GM18511 (cell line): ENCODE data around the gene KRTAP2-2.

ENCODE experiments used
- ATAC-seq: cut with Tn5 transposase; IDR thresholded peaks from one replicate; pipeline ENCODE4 v1.9.1; 2021; ENCODE audit warnings: mild to moderate bottlenecking, moderate library complexity; ENCODE audit not compliant: unreplicated experiment

The KRTAP2-2 gene

DNA sequence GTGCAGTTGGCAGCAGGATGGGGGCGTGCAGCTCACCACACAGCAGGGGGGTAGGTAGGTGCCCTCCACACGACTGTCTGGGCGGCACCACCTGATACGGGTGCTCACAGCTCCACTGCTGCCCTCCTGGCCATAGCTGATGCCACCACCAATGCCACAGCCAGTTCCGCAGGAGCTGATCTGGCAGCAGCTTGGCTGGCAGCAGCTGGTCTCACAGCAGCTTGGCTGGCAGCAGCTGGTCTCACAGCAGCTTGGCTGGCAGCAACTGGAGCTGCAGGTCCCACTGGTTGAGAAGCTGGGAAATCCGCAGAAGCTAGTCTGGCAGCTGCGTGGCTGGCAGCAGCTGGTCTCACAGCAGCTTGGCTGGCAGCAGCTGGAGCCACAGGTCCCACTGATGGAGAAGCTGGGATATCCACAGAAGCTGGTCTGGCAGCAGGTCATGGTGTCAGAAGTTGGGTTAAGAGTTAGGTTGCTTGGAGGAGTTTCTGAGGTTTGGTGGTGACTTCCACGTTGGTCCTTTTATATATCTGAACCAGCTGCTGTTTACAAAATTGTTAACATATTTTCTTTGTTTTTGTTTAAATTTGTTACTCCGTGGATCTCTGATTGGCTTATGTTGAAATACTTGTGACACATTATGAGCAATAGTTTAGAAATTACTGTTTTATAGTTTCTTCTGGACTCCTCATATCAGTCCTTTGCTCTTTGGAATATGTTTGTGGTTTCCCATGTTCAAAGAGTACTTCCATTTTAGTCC lies 28.1 kb downstream of the KRTAP2-2 start, which contains the start of gene KRTAP1-5:
Gene KRTAP1-5, minus strand, starts transcription at position 494 of the 757 bp plus-strand sequence. Its CDS starts 53 bp downstream, at position 441.
- ATAC-seq: no peak

DNA sequence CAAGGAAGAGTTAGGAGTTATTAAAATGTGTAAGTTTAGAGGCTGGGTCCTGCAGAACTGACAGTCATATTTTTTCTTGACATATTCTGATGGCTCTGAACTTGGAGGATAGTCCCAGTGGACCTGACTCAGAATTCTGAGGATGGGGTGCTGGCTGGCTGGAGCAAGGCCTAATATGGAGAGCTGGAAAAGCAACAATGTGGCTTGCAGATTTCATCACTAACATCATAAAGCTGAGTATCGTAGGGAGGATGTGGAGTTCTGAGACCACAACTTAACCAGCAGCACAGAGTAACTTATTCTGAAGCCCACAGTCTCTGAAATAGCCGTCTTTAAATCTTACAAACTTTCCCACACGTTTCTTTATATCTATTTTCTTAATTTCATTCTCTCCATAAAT lies 30.3 kb downstream of the KRTAP2-2 start:
- no peak for ATAC-seq

DNA sequence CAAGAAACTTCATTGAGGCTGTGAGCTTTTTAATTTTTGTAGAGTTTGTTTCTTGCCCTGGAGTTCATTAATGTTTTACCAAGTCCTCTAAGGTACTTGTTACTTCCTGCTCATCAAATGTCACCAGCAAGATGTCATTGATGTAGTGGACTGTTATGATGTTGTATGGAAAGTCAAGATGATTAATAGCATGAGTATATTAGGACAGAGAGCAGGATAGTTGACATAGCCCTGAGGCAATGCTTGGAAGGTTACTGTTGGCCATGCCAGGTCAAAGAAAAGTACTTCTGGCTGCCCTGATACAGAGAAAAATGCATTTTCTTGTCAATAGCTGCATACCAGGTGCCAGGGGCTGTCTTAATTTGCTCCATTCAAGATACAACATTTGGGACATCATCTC lies 34.7 kb downstream of the KRTAP2-2 start:
- no peak for ATAC-seq

DNA sequence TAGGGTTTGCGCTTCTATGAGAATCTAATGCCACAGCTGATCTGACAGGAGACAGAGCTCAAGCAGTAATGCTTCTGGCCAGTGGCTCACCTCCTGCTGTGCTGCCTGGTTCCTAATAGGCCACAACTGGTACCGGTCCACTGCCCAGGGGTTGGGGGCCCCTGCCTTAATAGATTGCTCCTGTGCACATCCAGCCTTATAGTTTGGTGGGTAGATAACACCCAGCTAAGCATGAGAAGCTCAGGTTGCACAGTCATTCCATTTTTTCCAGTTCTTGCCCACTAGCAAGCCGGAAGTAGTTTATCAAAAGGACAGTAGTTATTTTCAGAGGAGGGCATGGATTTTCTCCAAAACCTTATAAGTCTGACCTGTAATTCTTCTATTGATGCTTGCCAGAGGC lies 35.6 kb downstream of the KRTAP2-2 start:
- ATAC-seq: no peak

DNA sequence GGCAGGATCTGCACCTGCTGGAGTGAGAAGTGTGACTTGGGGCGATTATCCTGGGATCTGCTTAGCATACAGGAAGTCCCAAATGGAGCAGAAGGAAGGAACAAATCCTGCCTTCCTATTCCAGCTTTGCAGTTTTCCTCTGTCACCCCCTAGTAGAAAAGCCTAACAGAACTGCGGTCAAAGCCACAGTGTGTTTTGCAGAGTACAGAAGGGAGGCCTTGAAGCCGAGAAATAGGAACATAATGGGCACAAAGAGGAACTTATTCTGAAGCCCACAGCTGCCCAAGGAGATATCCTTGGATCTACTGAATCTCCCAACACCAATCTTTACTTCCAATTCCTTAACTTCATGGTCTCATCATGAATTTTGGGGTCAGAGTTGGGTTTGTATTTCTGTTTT lies 36.5 kb downstream of the KRTAP2-2 start:
- ATAC-seq: no peak

DNA sequence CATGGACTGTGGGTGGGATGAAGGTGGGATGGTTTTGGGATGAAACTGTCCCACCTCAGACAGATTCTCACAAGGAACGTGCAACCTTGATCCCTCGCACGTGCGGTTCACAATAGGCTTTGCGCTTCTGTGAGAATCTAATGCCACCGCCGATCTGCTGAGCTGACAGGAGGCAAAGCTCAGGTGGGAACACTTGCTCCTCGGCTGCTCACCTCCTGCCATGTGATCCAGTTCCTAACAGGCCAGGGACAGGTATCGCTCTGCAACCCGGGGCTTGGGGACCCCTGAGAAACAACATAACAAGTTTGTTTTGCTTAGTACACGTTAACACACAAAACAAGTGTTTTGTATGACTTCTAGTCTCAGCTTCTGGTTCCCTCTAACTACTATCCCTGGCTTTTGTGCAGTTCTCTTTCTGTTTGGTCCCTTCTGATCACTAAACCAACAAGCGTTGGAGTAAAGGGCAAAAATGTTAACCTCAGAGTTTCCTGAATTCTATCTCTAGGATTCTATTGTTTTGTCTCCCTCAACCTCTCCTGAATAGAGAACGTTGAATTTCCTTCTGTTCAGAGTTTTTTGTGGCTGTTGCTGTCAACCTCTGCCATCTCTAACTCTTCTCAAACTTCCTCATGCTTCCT lies 38.3 kb downstream of the KRTAP2-2 start:
- ATAC-seq: no peak

DNA sequence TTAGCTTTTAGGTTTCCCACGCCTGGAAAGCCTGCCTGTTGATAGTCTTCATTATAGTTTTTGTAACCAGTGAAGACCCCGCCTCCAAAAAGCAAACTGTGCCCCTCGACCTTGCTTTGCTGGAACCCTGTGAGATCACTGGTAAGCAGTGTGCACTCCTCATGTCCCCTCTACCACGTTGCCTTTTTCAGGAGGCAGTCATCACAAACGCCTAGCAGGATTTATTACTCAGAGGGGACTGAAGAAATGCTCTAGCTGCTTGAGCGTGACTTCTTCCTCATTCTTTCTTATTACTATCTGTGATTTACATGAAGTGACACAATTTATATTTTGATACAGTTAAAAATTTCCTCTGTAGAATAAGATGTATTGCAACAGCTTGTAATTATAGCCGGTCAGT lies 39.6 kb downstream of the KRTAP2-2 start:
- no peak for ATAC-seq

DNA sequence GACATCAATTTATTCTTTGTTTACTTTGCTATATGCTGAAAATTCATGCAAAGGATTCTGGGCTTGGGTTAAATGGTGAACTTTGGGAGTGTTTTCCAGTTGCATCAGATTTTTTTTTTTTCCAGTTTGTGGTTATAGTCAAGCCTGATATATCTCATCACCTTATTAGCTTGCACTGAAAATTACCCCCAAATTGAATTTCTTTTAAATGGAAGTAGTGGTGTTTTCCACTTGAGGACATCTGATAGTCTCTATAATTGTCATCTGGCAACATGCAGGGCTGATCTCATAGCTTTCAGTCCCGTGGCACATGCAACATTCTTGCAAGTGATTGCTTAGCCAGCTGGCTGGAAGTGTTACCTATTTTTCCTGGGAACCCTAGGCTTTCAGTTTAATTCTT lies 41.4 kb downstream of the KRTAP2-2 start:
- ATAC-seq: no peak

DNA sequence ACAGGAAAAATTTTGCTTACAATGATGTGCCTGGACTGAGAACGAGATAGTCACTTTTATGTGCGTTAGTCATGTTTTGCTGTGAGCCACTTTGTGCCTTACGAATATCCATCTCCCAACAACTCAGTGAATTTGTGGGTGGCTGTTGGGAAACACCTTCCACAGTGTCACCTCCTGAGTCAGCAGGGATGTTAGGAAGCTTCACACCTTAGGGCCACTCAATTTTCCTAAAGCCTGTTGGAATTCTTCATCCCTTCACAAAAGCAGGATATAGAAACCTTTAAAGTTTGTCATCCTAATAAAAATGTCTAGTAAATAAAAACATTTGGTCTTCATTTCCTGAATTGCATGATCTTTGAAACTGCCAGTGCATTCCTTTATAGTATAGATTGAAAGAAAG lies 41.8 kb downstream of the KRTAP2-2 start:
- no peak for ATAC-seq

DNA sequence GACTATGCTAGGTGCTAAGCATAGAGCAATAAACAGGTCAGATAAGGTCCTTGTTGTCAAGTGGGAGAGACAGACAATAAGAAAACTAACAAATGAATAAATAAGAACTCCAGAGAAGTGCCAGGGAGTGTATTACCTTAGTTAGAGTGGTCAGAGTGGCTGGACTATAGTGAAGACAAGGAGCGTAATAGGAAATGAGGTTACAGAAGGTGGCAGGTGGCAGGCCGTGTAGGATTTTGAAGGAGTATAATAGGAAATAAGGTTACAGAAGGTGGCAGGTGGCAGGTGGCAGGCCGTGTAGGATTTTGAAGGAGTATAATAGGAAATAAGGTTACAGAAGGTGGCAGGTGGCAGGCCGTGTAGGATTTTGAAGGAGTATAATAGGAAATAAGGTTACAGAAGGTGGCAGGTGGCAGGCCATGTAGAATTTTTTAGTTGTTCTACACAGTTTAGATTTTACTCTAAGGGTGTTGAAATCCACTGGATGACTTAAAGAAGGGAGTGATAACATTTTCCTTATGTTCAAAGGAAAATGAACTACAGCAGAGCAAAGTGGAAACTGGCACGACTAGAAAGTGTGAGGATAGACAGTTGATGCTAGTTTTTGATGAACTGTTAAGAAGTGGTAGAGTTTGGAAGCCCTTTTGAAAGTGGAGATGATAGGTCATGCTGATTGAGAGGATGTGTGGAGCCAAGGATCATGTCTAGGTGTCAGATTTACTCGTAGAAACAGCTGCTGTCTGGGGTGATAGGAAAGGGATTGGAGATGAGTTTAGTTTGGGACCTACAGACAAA lies 42.5 kb downstream of the KRTAP2-2 start:
- no peak for ATAC-seq

DNA sequence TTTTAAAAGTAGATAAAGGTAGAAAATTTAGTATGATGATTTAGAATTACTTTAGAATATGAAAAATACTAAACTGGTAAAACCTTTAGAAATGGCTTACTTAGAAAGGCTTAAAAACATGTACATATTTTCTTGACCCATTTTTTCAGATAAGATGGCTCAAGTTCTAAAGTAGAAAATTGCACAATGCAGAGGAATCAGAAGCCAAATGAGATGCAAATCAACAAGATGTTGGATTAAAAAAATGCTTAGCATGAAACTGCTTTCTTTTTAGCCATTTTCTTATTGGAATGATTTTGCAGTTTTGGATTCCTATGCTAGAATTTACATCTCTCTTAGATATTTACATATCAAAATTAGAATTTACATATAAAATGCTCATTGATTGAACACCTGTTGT lies 44.6 kb downstream of the KRTAP2-2 start:
- no peak for ATAC-seq

DNA sequence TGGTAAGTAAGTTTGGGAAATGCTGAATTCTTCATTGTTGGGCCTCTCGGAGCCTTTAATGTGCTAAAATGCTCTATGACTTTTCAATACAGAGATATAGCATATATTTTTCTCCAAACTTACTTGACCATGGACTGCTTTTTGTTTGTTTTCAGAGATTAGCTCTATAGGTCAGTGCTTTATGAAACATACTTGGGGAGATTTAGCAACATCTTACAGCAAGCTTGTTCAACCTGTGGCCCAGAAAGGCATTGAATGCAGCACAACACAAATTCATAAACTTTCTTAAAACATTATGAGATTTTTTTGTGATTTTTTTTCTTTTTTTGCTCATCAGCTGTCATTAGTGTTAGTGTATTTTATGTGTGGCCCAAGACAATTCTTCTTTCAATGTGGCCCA lies 45.1 kb downstream of the KRTAP2-2 start:
- no peak for ATAC-seq

DNA sequence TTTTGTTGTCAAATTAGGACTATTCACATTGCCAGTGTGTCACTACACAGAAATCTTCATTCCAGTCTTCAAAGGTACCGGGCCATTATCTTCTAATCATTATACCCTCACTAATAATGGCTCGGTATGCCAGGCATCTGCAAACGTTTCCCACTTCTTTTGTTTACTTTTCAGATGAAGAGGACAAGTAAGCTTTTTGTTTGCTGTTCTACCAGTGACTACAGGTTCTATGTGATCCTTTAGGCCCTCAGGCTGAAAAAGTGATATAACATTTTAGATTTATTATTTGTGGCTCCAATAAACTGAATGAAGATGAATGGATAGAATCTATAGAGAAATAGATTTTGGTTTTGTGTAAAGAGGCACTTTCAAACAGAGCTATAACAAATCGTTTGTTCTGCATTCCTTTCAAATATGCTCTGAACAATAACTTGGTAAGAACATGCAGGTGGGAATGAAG lies 45.7 kb downstream of the KRTAP2-2 start:
- no peak for ATAC-seq

DNA sequence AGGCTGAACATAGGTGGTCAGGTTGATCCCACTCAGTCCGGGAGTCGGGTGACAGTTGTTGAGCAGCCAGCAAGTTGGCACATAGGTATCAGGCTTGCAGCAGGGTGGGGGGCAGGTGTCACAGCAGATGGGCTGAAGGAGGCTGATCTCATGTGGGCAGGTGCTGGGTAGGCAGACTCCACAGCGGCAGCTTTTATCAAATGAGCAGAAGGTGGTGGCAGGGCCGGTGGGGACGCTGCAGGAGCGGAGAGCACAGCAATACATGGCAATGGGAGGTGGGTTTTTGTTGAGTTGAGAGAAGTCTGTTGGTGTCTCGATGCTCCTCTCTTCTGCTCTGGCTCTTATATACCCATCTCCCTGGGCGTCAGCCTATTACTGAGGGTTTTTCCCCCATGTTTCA lies 46.2 kb downstream of the KRTAP2-2 start, which contains the start of gene KRTAP3-1:
Gene KRTAP3-1, minus strand, starts transcription at position 318 of the 400 bp plus-strand sequence. Its CDS starts 54 bp downstream, at position 264.
- ATAC-seq: no peak
